ENCODE measurements around the gene SLC43A2. TPM values are rescaled to one million over a fixed set of nuclear protein-coding genes. Genes with fewer than 3 reads are reported as not detected.
"Not testable (repeated sequence)": the region's sequence is repeated elsewhere in the genome, so short reads cannot be mapped to it uniquely, and the experiment has no call there.

SLC43A2 gene
- polyA plus RNA-seq, 3 donors = 29.6 to 41.4 (median 29.9) TPM

- no peak for DNase-seq
These were observed 62.8 kb downstream of the SLC43A2 start for GRCh38 chr17:1565877-1566276.

- no peak for DNase-seq
These were observed 64.6 kb downstream of the SLC43A2 start for GRCh38 chr17:1563786-1564613.

- DNase-seq = not testable (repeated sequence)
These were observed 65.2 kb downstream of the SLC43A2 start for GRCh38 chr17:1563471-1563785.

- DNase-seq = no peak
These were observed 66.4 kb downstream of the SLC43A2 start for GRCh38 chr17:1562176-1562643.

GRCh38 chr17:1561420-1562175, 67.0 kb downstream of the SLC43A2 start:
- no peak for DNase-seq

- no peak for DNase-seq
These were observed 67.7 kb downstream of the SLC43A2 start for GRCh38 chr17:1560858-1561355.

GRCh38 chr17:1560101-1560857, 68.4 kb downstream of the SLC43A2 start:
- no peak for DNase-seq

GRCh38 chr17:1559047-1560043, 69.3 kb downstream of the SLC43A2 start:
- DNase-seq = peak; percentile 70

- no peak for DNase-seq
These were observed 70.2 kb downstream of the SLC43A2 start for GRCh38 chr17:1558401-1558800.

- DNase-seq = no peak
These were observed 71.1 kb downstream of the SLC43A2 start for GRCh38 chr17:1557355-1558095.

- DNase-seq = no peak
These were observed 72.8 kb downstream of the SLC43A2 start for GRCh38 chr17:1555651-1556471.

GRCh38 chr17:1554751-1555540, 73.7 kb downstream of the SLC43A2 start:
- DNase-seq = no peak

- DNase-seq = no peak
These were observed 75.0 kb downstream of the SLC43A2 start for GRCh38 chr17:1553354-1554266.

- DNase-seq = no peak
These were observed 75.7 kb downstream of the SLC43A2 start for GRCh38 chr17:1552932-1553331.

- no peak for DNase-seq
These were observed 76.9 kb downstream of the SLC43A2 start for GRCh38 chr17:1551741-1552140.

GRCh38 chr17:1548032-1548431, 80.6 kb downstream of the SLC43A2 start:
- DNase-seq = no peak

GRCh38 chr17:1546292-1546922, 82.2 kb downstream of the SLC43A2 start:
- DNase-seq = no peak
